ENCODE data around the gene GABRB3. TPM values are rescaled to one million over a fixed set of nuclear protein-coding genes. Genes with fewer than 3 reads are reported as not detected.

The GABRB3 gene
- total and polyA plus RNA-seq, 2 of the 8 experiments (the other 6 are each of a cell fraction or from before 2014, with no cell fraction given): 98.8 to 163 TPM

DNA sequence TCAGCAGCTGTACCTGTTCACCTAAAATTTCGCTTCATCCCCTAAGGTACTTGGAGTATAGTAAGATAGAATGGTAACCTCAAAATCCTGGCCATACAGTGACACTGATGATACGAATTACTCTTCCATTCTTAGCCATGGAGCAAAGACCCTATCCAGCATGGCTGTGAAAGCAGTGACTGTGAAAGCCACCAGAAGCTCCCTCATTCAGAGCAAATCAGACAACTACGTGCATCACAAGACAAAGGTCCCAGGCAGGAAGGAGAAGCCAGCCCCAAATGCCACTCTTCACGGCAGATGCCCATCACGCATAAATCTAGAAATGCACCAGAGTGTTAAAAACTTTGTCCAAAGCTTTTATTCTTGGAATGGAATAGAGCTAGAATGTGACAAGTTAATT lies 99.4 kb downstream of the GABRB3 start (continued):
- TF ChIP-seq SRF (IDR thresholded peaks at IDR 0.05; ENCODE audit: low read depth, low read length): no peak
- no peak for TF ChIP-seq ZNF274 (IDR thresholded peaks at IDR 0.05; ENCODE audit: borderline replicate concordance, extremely low read depth, low read length)
- TF ChIP-seq SAP30 (IDR thresholded peaks at IDR 0.05; ENCODE audit: insufficient read depth, insufficient replicate concordance, low read length): no peak

All from H1 (cell line).